HL-60 (cell line): ENCODE measurements around the gene HK1.

Experiments
- POLR2AphosphoS5 ChIP-seq: IDR thresholded peaks from 2 replicates; pipeline ENCODE4 v1.6.1; 2012; ENCODE audit warnings: low read depth
- SPI1 ChIP-seq: IDR thresholded peaks from 2 replicates; pipeline ENCODE4 v1.6.1; 2012; ENCODE audit warnings: low read depth, mild to moderate bottlenecking, borderline replicate concordance
- TF ChIP-seq, protein P1 (sequence below): IDR thresholded peaks from one replicate; pipeline ENCODE4 v1.5.1; 2011; ENCODE audit warnings: low read length, control low read depth, inconsistent platforms; ENCODE audit not compliant: insufficient read depth
- TF ChIP-seq, protein P2 (sequence below): IDR thresholded peaks from 2 replicates; pipeline ENCODE4 v1.6.1; 2012; ENCODE audit warnings: low read depth; ENCODE audit not compliant: insufficient replicate concordance

DNA sequence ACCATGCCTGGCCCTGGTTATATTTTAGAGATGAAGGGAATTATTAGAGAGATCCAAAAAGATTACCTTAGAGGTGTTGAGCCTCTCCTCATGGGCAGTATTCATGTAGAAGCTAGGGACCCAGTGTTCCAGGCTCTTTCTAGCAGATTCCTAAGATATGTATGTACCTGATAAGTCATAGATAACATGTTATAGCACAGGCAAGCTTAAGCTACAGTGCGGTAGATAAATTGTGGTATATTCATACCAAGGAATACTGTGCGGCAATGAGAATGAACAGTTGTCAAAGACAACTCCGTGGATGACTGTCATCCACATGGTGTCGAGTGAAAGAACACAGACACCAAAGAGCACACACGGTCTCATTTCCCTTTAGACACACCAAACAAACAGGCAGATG lies 85.4 kb downstream of the HK1 start:
- TF ChIP-seq, protein P1, sequence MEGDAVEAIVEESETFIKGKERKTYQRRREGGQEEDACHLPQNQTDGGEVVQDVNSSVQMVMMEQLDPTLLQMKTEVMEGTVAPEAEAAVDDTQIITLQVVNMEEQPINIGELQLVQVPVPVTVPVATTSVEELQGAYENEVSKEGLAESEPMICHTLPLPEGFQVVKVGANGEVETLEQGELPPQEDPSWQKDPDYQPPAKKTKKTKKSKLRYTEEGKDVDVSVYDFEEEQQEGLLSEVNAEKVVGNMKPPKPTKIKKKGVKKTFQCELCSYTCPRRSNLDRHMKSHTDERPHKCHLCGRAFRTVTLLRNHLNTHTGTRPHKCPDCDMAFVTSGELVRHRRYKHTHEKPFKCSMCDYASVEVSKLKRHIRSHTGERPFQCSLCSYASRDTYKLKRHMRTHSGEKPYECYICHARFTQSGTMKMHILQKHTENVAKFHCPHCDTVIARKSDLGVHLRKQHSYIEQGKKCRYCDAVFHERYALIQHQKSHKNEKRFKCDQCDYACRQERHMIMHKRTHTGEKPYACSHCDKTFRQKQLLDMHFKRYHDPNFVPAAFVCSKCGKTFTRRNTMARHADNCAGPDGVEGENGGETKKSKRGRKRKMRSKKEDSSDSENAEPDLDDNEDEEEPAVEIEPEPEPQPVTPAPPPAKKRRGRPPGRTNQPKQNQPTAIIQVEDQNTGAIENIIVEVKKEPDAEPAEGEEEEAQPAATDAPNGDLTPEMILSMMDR: no peak
- TF ChIP-seq POLR2AphosphoS5 (no peak), SPI1 (no peak)
- TF ChIP-seq, protein P2, sequence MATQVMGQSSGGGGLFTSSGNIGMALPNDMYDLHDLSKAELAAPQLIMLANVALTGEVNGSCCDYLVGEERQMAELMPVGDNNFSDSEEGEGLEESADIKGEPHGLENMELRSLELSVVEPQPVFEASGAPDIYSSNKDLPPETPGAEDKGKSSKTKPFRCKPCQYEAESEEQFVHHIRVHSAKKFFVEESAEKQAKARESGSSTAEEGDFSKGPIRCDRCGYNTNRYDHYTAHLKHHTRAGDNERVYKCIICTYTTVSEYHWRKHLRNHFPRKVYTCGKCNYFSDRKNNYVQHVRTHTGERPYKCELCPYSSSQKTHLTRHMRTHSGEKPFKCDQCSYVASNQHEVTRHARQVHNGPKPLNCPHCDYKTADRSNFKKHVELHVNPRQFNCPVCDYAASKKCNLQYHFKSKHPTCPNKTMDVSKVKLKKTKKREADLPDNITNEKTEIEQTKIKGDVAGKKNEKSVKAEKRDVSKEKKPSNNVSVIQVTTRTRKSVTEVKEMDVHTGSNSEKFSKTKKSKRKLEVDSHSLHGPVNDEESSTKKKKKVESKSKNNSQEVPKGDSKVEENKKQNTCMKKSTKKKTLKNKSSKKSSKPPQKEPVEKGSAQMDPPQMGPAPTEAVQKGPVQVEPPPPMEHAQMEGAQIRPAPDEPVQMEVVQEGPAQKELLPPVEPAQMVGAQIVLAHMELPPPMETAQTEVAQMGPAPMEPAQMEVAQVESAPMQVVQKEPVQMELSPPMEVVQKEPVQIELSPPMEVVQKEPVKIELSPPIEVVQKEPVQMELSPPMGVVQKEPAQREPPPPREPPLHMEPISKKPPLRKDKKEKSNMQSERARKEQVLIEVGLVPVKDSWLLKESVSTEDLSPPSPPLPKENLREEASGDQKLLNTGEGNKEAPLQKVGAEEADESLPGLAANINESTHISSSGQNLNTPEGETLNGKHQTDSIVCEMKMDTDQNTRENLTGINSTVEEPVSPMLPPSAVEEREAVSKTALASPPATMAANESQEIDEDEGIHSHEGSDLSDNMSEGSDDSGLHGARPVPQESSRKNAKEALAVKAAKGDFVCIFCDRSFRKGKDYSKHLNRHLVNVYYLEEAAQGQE: no peak
